ENCODE measurements around the gene ALCAM.

The ALCAM gene

GRCh38 chr3:105328338-105328730 lies 38.4 kb upstream of the ALCAM start:
- DNase-seq (ENCODE audit: low read depth): no peak
- H3K4me3 ChIP-seq (ENCODE audit: low read depth, low read length): no peak overlapping the region
- TF ChIP-seq CTCF (IDR thresholded peaks at IDR 0.05; ENCODE audit: low read depth, low read length, missing control alignments): no peak

DNA sequence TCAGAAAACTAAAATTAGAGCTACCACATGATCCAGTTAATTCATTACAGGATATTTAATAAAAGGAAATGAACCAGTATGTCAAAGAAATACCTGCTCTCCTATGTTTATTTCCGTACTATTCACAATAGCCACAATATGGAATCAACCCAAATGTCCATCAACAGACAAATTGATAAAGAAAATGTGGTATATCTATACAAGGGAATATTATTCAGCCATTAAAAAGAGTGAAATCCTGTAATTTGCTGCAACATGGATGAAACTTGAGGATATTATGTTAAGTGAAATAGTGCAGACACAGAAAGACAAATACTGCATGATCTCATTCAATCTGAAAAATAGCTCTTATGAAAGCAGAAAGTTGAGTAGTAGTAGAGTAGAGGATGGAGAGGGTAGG lies 33.7 kb upstream of the ALCAM start:
- no peak for DNase-seq (ENCODE audit: low read depth)
- no peak overlapping the region for H3K4me3 ChIP-seq (ENCODE audit: low read depth, low read length)
- TF ChIP-seq CTCF (IDR thresholded peaks at IDR 0.05; ENCODE audit: low read depth, low read length, missing control alignments): no peak

GRCh38 chr3:105334138-105334882 lies 32.4 kb upstream of the ALCAM start:
- DNase-seq (ENCODE audit: low read depth): no peak
- TF ChIP-seq CTCF (IDR thresholded peaks at IDR 0.05; ENCODE audit: low read depth, low read length, missing control alignments): no peak
- H3K4me3 ChIP-seq (ENCODE audit: low read depth, low read length): no peak overlapping the region

DNA sequence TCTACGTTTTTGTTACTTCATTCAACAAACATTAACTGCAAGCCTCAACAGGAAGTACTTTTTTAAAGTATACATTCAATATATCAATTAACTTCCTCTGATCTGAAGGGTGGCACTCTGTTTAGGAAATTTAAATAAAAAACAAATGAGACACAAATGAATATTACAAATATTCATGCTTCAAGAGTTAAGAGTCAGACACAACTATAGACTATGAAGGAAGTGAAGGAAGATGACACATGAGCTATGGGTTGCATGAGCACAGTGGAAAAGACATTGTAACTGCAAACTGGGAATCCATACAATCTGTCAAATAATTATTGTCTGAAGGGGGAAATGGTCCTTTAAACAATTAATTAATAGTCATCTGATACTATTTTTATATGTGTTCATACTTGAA lies 26.8 kb upstream of the ALCAM start:
- no peak overlapping the region for H3K4me3 ChIP-seq (ENCODE audit: low read depth, low read length)
- no peak for TF ChIP-seq CTCF (IDR thresholded peaks at IDR 0.05; ENCODE audit: low read depth, low read length, missing control alignments)
- DNase-seq (ENCODE audit: low read depth): no peak

DNA sequence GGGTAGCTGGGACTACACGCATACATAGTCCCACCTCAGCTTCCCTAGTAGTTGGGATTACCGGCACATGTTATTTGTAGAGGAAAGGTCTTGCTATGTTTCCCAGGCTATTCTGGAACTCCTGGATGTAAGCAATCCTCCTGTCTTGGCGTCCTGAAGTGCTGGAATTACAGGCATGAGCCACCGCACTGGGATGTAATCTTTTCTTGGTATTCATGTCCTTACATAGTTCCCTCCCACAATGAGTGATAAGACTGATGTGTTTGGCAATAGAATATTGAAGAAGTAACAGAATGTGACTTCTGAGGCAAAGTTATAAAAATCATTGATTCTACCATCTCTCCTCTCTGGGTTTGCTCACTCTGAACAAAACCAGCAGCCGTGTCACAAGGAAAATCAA lies 22.7 kb upstream of the ALCAM start:
- TF ChIP-seq CTCF (IDR thresholded peaks at IDR 0.05; ENCODE audit: low read depth, low read length, missing control alignments): no peak
- no peak for DNase-seq (ENCODE audit: low read depth)
- H3K4me3 ChIP-seq (ENCODE audit: low read depth, low read length): no peak overlapping the region

DNA sequence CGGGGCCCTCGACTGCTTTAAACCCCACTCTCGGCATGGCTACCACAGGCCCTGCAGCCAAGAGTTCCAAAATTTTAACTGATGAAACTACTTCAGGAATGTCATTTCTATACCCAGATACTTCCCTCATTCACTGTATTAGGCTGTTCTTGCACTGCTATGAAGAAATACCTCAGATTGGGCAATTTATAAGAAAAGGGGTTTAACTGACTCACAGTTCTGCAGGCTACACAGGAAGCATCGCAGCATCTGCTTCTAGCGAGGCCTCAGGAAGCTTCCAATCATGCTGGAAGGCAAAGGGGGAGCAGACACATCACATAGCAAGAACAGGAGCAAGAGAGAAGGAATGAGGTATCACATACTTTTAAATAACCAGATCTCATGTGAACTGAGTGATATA lies 21.6 kb upstream of the ALCAM start:
- TF ChIP-seq CTCF (IDR thresholded peaks at IDR 0.05; ENCODE audit: low read depth, low read length, missing control alignments): no peak
- no peak for DNase-seq (ENCODE audit: low read depth)
- H3K4me3 ChIP-seq (ENCODE audit: low read depth, low read length): no peak overlapping the region

GRCh38 chr3:105347625-105348302 lies 18.9 kb upstream of the ALCAM start:
- TF ChIP-seq CTCF (IDR thresholded peaks at IDR 0.05; ENCODE audit: low read depth, low read length, missing control alignments): no peak
- no peak for DNase-seq (ENCODE audit: low read depth)
- H3K4me3 ChIP-seq (ENCODE audit: low read depth, low read length): no peak overlapping the region
